HUES64 (cell line): ENCODE results near the gene RAB3D.

Experiments
- H3K27ac ChIP-seq: 2 replicates; pipeline ENCODE4 v1.7.0; 2013; ENCODE audit warnings: low read depth, low read length, inconsistent platforms
- H3K27me3 ChIP-seq: 2 replicates; pipeline ENCODE4 v1.6.1; 2013; ENCODE audit warnings: mild to moderate bottlenecking, low read length; ENCODE audit not compliant: insufficient read depth
- H3K36me3 ChIP-seq: 2 replicates; pipeline ENCODE4 v1.6.1; 2013; ENCODE audit warnings: mild to moderate bottlenecking, low read length; ENCODE audit not compliant: insufficient read depth
- H3K4me1 ChIP-seq: 2 replicates; pipeline ENCODE4 v1.6.1; 2013; ENCODE audit warnings: mild to moderate bottlenecking, low read length, moderate library complexity; ENCODE audit not compliant: insufficient read depth
- H3K4me3 ChIP-seq: 2 replicates; pipeline ENCODE4 v1.5.1; 2013; ENCODE audit warnings: mild to moderate bottlenecking, low read length, moderate library complexity
- H3K9ac ChIP-seq: 2 replicates; pipeline ENCODE4 v1.6.1; 2013; ENCODE audit warnings: mild to moderate bottlenecking, low read depth, low read length
- H3K9me3 ChIP-seq: 2 replicates; pipeline ENCODE4 v1.6.1; 2013; ENCODE audit warnings: low read depth, low read length; ENCODE audit not compliant: insufficient read depth
- WGBS: fragments of 150-250, 120-280 bp; methylation state at CpG from one replicate; pipeline ENCODE4 v1.1.7; 2013; ENCODE audit warnings: missing lambda C conversion rate; 5-methylcytosine and 5-hydroxymethylcytosine counted together

RAB3D gene

DNA sequence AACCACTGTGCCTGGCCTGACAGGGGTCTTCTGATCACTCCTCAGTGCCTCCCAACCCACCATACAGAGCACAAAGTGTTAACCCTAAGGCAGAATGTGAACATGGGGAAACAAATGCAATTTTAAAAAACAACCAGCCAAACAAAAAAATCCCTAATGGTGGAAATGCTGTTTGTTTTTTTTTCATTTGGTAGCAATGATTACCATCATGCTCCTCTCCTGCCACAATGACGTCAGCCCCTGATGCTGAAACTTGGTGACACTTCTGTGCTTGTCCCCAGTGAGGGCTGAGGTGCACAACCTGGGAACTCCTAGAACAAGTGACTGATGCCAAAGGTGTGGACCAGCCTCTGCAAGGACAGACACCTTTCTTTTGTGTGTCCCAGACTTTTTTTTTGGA lies 47.5 kb downstream of the RAB3D start:
- H3K27ac ChIP-seq: no peak overlapping the region
- no peaks in the 10 kb centered on the region for H3K36me3 ChIP-seq
- H3K9me3 ChIP-seq: no peaks in the 10 kb centered on the region
- no peak overlapping the region for H3K4me3 ChIP-seq
- no peaks in the 10 kb centered on the region for H3K27me3 ChIP-seq
- H3K9ac ChIP-seq: no peak overlapping the region
- peaks cover 3% of the 10 kb centered on the region; the same call in 1 of the 2 replicates for H3K4me1 ChIP-seq
- 76% methylated on average over 1 of the region's 1 CpG for WGBS

- H3K27me3 ChIP-seq: no peaks in the 10 kb centered on the region
Observed at GRCh38 chr19:11291415-11291814, 48.0 kb downstream of the RAB3D start.

GRCh38 chr19:11290256-11290655 lies 49.2 kb downstream of the RAB3D start:
- no peak overlapping the region for H3K9ac ChIP-seq
- WGBS: 93% methylated on average over 4 of the region's 4 CpGs
- no peak overlapping the region for H3K27ac ChIP-seq
- no peaks in the 10 kb centered on the region for H3K9me3 ChIP-seq
- no peaks in the 10 kb centered on the region for H3K27me3 ChIP-seq
- no peaks in the 10 kb centered on the region for H3K36me3 ChIP-seq
- H3K4me1 ChIP-seq: peaks cover 3% of the 10 kb centered on the region; the same call in 1 of the 2 replicates
- H3K4me3 ChIP-seq: no peak overlapping the region

More at GRCh38 chr19:11291415-11291814, 48.0 kb downstream of the RAB3D start:
- no peaks in the 10 kb centered on the region for H3K36me3 ChIP-seq
- no peaks in the 10 kb centered on the region for H3K9me3 ChIP-seq
- no peak overlapping the region for H3K9ac ChIP-seq
- 96% methylated on average over 6 of the region's 7 CpGs for WGBS
- no peak overlapping the region for H3K4me3 ChIP-seq
- no peak overlapping the region for H3K27ac ChIP-seq
- H3K4me1 ChIP-seq: peaks cover 3% of the 10 kb centered on the region; the same call in 1 of the 2 replicates

GRCh38 chr19:11288349-11288748 lies 51.1 kb downstream of the RAB3D start:
- H3K4me3 ChIP-seq: no peak overlapping the region
- 92% methylated on average over 7 of the region's 7 CpGs for WGBS

DNA sequence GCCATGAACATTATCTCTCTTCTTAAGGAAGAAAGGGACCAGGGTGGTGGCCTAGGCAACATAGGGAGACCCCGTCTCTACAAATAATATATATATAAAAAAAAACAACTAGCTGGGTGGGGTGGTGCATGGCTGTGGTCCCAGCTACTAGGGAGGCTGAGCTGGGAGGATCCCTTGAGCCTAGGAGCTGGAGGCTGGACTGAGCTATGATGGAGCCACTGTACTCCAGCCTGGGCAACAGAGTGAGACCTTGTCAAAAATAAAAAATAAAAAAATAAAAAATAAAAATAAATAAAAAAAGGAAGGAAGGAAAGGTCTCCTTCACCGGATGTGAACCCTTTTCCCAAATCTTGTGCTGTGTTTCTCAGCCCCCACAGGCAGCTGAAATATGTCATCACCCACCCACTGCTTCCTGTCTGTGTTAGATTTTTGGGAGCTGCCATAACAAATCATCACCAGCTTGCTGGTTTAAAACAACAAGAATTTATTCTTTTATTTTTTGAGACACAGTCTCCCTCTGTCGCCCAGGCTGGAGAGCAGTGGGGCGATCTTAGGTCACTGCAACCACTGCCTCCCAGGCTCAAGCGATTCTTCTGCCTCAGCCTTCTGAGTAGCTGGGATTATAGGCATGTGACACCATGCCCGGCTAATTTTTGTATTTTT lies 53.0 kb downstream of the RAB3D start:
- no peak overlapping the region for H3K27ac ChIP-seq
- H3K9ac ChIP-seq: no peak overlapping the region
- no peaks in the 10 kb centered on the region for H3K4me1 ChIP-seq
- H3K27me3 ChIP-seq: no peaks in the 10 kb centered on the region
- H3K9me3 ChIP-seq: no peaks in the 10 kb centered on the region
- 90% methylated on average over 5 of the region's 6 CpGs for WGBS
- H3K36me3 ChIP-seq: no peaks in the 10 kb centered on the region
- no peak overlapping the region for H3K4me3 ChIP-seq

More at GRCh38 chr19:11288349-11288748, 51.1 kb downstream of the RAB3D start:
- Histone ChIP-seq H3K36me3 (no peaks in the 10 kb centered on the region), H3K27me3 (no peaks in the 10 kb centered on the region), H3K27ac (no peak overlapping the region), H3K9ac (no peak overlapping the region), H3K4me1 (no peaks in the 10 kb centered on the region), H3K9me3 (no peaks in the 10 kb centered on the region)

- Histone ChIP-seq H3K9ac (no peak overlapping the region), H3K36me3 (no peaks in the 10 kb centered on the region), H3K27ac (no peak overlapping the region), H3K4me1 (no peaks in the 10 kb centered on the region), H3K27me3 (no peaks in the 10 kb centered on the region), H3K9me3 (no peaks in the 10 kb centered on the region), H3K4me3 (no peak overlapping the region)
- 83% methylated on average over 6 of the region's 6 CpGs for whole genome bisulfite sequencing
Observed at GRCh38 chr19:11284515-11284914, 54.9 kb downstream of the RAB3D start.

DNA sequence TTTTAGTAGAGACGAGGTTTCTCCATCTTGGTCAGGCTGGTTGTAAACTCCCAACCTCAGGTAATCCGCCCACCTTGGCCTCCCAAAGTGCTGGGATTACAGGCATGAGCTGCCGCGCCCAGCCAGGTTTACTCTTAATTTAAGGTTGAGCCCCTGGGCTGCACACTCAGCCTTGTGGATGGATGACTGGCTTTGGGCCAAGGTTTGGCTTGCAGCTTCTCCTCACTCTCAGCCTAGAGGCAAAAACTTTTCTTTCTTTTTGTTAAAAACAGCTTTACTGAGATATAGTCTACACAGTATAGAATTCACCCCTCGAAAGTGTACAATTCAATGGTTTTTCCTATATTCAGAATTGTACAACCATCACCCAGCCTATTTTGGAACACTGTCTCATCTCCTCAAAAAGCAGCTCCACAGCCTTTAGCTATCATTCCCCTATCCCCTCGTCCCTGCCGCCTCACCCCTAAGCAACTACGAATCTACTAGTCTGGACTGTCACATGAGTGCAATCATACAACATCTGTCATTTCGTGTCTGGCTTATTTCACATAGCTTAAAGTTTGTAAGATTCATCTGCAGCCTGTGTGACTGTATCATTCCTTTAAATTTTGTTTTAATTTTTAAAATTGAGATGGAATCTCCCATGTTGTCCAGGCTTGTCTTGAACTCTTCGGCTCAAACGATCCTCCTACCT lies 58.0 kb downstream of the RAB3D start:
- Histone ChIP-seq H3K27ac (no peak overlapping the region), H3K9ac (no peak overlapping the region), H3K9me3 (0 out of 2 replicates have a peak, but pooled peaks cover 3% of the 10 kb centered on the region), H3K36me3 (no peaks in the 10 kb centered on the region), H3K4me3 (no peak overlapping the region), H3K4me1 (no peaks in the 10 kb centered on the region), H3K27me3 (no peaks in the 10 kb centered on the region)
- WGBS: 93% methylated on average over 11 of the region's 11 CpGs

- H3K36me3 ChIP-seq: no peaks in the 10 kb centered on the region
- peaks cover 7% of the 10 kb centered on the region; the same call in 1 of the 2 replicates for H3K4me1 ChIP-seq
- 0 out of 2 replicates have a peak, but pooled peaks cover 3% of the 10 kb centered on the region for H3K9me3 ChIP-seq
- H3K27ac ChIP-seq: no peak overlapping the region
- no peak overlapping the region for H3K4me3 ChIP-seq
- WGBS: 88% methylated on average over 5 of the region's 5 CpGs
- H3K9ac ChIP-seq: no peak overlapping the region
- no peaks in the 10 kb centered on the region for H3K27me3 ChIP-seq
Observed at GRCh38 chr19:11279505-11280236, 59.8 kb downstream of the RAB3D start.

DNA sequence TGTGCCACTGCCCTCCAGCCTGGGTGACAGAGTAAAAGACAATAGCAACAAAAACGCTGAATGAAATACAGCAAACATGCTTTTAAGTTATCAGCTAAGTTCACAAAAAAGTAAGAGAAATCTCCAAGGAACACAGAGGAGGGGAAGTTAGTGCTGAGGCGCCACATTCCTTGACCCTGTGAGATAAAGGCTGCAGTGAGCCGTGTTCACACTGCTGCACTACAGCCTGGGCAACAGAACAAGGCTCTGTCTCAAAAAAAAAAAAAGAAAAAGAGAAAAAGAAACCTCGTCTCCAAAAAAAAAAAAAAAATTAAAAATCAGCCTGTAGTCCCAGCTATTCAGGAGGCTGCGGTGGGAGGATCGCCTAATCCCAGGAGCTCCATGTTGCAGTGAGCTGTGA lies 60.8 kb downstream of the RAB3D start:
- no peaks in the 10 kb centered on the region for H3K36me3 ChIP-seq
- no peak overlapping the region for H3K4me3 ChIP-seq
- no peak overlapping the region for H3K27ac ChIP-seq
- no peaks in the 10 kb centered on the region for H3K27me3 ChIP-seq
- no peak overlapping the region for H3K9ac ChIP-seq
- H3K4me1 ChIP-seq: peaks cover 7% of the 10 kb centered on the region; the same call in 1 of the 2 replicates
- WGBS: 86% methylated on average over 5 of the region's 6 CpGs
- H3K9me3 ChIP-seq: 0 out of 2 replicates have a peak, but pooled peaks cover 3% of the 10 kb centered on the region

GRCh38 chr19:11274533-11275086 lies 64.8 kb downstream of the RAB3D start:
- Histone ChIP-seq H3K36me3 (no peaks in the 10 kb centered on the region), H3K9me3 (0 out of 2 replicates have a peak, but pooled peaks cover 3% of the 10 kb centered on the region), H3K27me3 (no peaks in the 10 kb centered on the region), H3K9ac (no peak overlapping the region), H3K27ac (no peak overlapping the region), H3K4me1 (peaks cover 7% of the 10 kb centered on the region; the same call in 1 of the 2 replicates), H3K4me3 (no peak overlapping the region)
- 70% methylated on average over 4 of the region's 4 CpGs for WGBS
